H1 (cell line): Measurements from ENCODE around the gene MUS81. TPM values are rescaled to one million over a fixed set of nuclear protein-coding genes. Genes with fewer than 3 reads are reported as not detected.

ENCODE experiments used
- GTF2F1 ChIP-seq: IDR thresholded peaks from 2 replicates; pipeline ENCODE4 v1.6.1; 2012; ENCODE audit warnings: low read depth, low read length, improper control_type of control experiment, borderline replicate concordance
- TEAD4 ChIP-seq: IDR thresholded peaks from 2 replicates; pipeline ENCODE4 v1.6.1; 2012; ENCODE audit warnings: low read depth, low read length, inconsistent platforms, mixed read lengths
- polyA plus RNA-seq, 7 experiments: library from polyadenylated mRNA; depleted of rRNA in 3 of 7; stranded (reverse) in 5 of 7; unstranded in 2 of 7; fragments of >200 nt in 5 of 7; fragments of 200-250 nt in 2 of 7; gene quantifications; 1 replicate in 5 of 7; 2 replicates in 1 of 7; 4 replicates in 1 of 7; pipeline versions ENCODE4 v1.2.1 to v1.2.3, GENCODE V29; 2011 to 2013; ENCODE audit warnings: missing spikeins in 2 of 7, mixed read lengths in 2 of 7
- total RNA-seq: library from RNA; stranded (reverse); fragmentation: NEBNext Ultra II Directional; extraction: Animal tissue kit (Norgen Biotek cat#: 25700); gene quantifications from 2 replicates; pipeline ENCODE4 v1.2.1, GENCODE V29; 2021

The MUS81 gene
- total and polyA plus RNA-seq, 2 of the 8 experiments (the other 6 are each of a cell fraction or from before 2014, with no cell fraction given), result 30.2 to 31.5 TPM

GRCh38 chr11:65897020-65897471 lies 36.8 kb downstream of the MUS81 start (continued):
- no peak for TF ChIP-seq GTF2F1
- no peak for TF ChIP-seq TEAD4
